GM04503 (cell line): ENCODE measurements around the gene LASP1.
"Not testable (repeated sequence)": the region's sequence is repeated elsewhere in the genome, so short reads cannot be mapped to it uniquely, and the experiment has no call there.

ENCODE experiments used
- DNase-seq: peaks from one replicate; pipeline ENCODE4 v3.0.0-alpha.2; 2012; ENCODE audit warnings: low read depth

Gene LASP1

GRCh38 chr17:38911081-38911730 lies 41.3 kb downstream of the LASP1 start:
- DNase-seq: no peak

GRCh38 chr17:38911731-38912081 lies 41.8 kb downstream of the LASP1 start:
- not testable (repeated sequence) for DNase-seq

GRCh38 chr17:38912221-38912813 lies 42.5 kb downstream of the LASP1 start:
- peak; percentile 6 for DNase-seq

GRCh38 chr17:38914741-38915638 lies 45.1 kb downstream of the LASP1 start:
- no peak for DNase-seq

GRCh38 chr17:38915639-38915995 lies 45.8 kb downstream of the LASP1 start:
- DNase-seq: no peak

GRCh38 chr17:38916771-38917170 lies 46.9 kb downstream of the LASP1 start:
- DNase-seq: no peak

GRCh38 chr17:38917259-38917658 lies 47.4 kb downstream of the LASP1 start:
- no peak for DNase-seq

- DNase-seq: no peak
Measured at GRCh38 chr17:38918129-38918913, 48.5 kb downstream of the LASP1 start.

GRCh38 chr17:38918916-38919315 lies 49.1 kb downstream of the LASP1 start:
- DNase-seq: no peak

GRCh38 chr17:38919316-38920078 lies 49.6 kb downstream of the LASP1 start:
- DNase-seq: no peak

GRCh38 chr17:38920374-38921291 lies 50.8 kb downstream of the LASP1 start:
- no peak for DNase-seq

GRCh38 chr17:38921756-38922411 lies 52.0 kb downstream of the LASP1 start:
- DNase-seq: no peak

GRCh38 chr17:38922538-38923297 lies 52.9 kb downstream of the LASP1 start:
- DNase-seq: peak; percentile 25

- no peak for DNase-seq
Measured at GRCh38 chr17:38925263-38925995, 55.6 kb downstream of the LASP1 start, which contains the start of gene LASP1NB. TSS of gene LASP1NB (plus strand) at chr17:38925614.

GRCh38 chr17:38926293-38927070 lies 56.6 kb downstream of the LASP1 start:
- no peak for DNase-seq

GRCh38 chr17:38930782-38931181 lies 60.9 kb downstream of the LASP1 start:
- not testable (repeated sequence) for DNase-seq

GRCh38 chr17:38933962-38934361 lies 64.1 kb downstream of the LASP1 start:
- DNase-seq: not testable (repeated sequence)

- DNase-seq: no peak
Measured at GRCh38 chr17:38939987-38940386, 70.1 kb downstream of the LASP1 start.
